ENCODE results near the gene AGK.
"Not testable (repeated sequence)": the region's sequence is repeated elsewhere in the genome, so short reads cannot be mapped to it uniquely, and the experiment has no call there.

AGK gene

GRCh38 chr7:141579953-141580352 lies 28.7 kb downstream of the AGK start:
- H3K4me3 ChIP-seq = not testable (repeated sequence)

GRCh38 chr7:141582063-141582462 lies 30.9 kb downstream of the AGK start:
- not testable (repeated sequence) for H3K4me3 ChIP-seq, H3K27ac ChIP-seq

More at GRCh38 chr7:141579953-141580352, 28.7 kb downstream of the AGK start:
- H3K27ac ChIP-seq = not testable (repeated sequence)

- Histone ChIP-seq H3K27ac (no peak overlapping the region), H3K4me3 (no peak overlapping the region)
Observed at GRCh38 chr7:141584935-141585334, 33.7 kb downstream of the AGK start.

GRCh38 chr7:141585592-141586510 lies 34.6 kb downstream of the AGK start:
- Histone ChIP-seq H3K27ac (no peak overlapping the region), H3K4me3 (no peak overlapping the region)

GRCh38 chr7:141586878-141587277 lies 35.7 kb downstream of the AGK start:
- Histone ChIP-seq H3K4me3 (no peak overlapping the region), H3K27ac (no peak overlapping the region)

- Histone ChIP-seq H3K4me3 (no peak overlapping the region), H3K27ac (no peak overlapping the region)
Observed at GRCh38 chr7:141587304-141587703, 36.1 kb downstream of the AGK start.

GRCh38 chr7:141588912-141589311 lies 37.7 kb downstream of the AGK start:
- Histone ChIP-seq H3K27ac (no peak overlapping the region), H3K4me3 (no peak overlapping the region)

- Histone ChIP-seq H3K4me3 (no peak overlapping the region), H3K27ac (no peak overlapping the region)
Observed at GRCh38 chr7:141590071-141590470, 38.9 kb downstream of the AGK start.

GRCh38 chr7:141590666-141591065 lies 39.5 kb downstream of the AGK start:
- H3K4me3 ChIP-seq = no peak overlapping the region
- H3K27ac ChIP-seq = no peak overlapping the region

- Histone ChIP-seq H3K4me3 (no peak overlapping the region), H3K27ac (no peak overlapping the region)
Observed at GRCh38 chr7:141593134-141593533, 41.9 kb downstream of the AGK start.

GRCh38 chr7:141597966-141598365 lies 46.8 kb downstream of the AGK start:
- Histone ChIP-seq H3K27ac (no peak overlapping the region), H3K4me3 (no peak overlapping the region)

- Histone ChIP-seq H3K27ac (no peak overlapping the region), H3K4me3 (no peak overlapping the region)
Observed at GRCh38 chr7:141598408-141598807, 47.2 kb downstream of the AGK start.

- Histone ChIP-seq H3K27ac (no peak overlapping the region), H3K4me3 (no peak overlapping the region)
Observed at GRCh38 chr7:141600168-141601006, 49.2 kb downstream of the AGK start.

GRCh38 chr7:141609576-141609975 lies 58.4 kb downstream of the AGK start:
- Histone ChIP-seq H3K27ac (no peak overlapping the region), H3K4me3 (no peak overlapping the region)

- H3K4me3 ChIP-seq = no peak overlapping the region
- no peak overlapping the region for H3K27ac ChIP-seq
Observed at GRCh38 chr7:141610671-141611070, 59.5 kb downstream of the AGK start.

GRCh38 chr7:141612861-141613260 lies 61.7 kb downstream of the AGK start:
- no peak overlapping the region for H3K4me3 ChIP-seq
- no peak overlapping the region for H3K27ac ChIP-seq

GRCh38 chr7:141617280-141617679 lies 66.1 kb downstream of the AGK start:
- no peak overlapping the region for H3K27ac ChIP-seq
- H3K4me3 ChIP-seq = no peak overlapping the region

GRCh38 chr7:141619745-141620144 lies 68.5 kb downstream of the AGK start:
- Histone ChIP-seq H3K4me3 (no peak overlapping the region), H3K27ac (no peak overlapping the region)

GRCh38 chr7:141624763-141625162 lies 73.6 kb downstream of the AGK start:
- no peak overlapping the region for H3K27ac ChIP-seq

GRCh38 chr7:141630621-141631020 lies 79.4 kb downstream of the AGK start:
- Histone ChIP-seq H3K27ac (no peak overlapping the region), H3K4me3 (no peak overlapping the region)

More at GRCh38 chr7:141624763-141625162, 73.6 kb downstream of the AGK start:
- H3K4me3 ChIP-seq = no peak overlapping the region

GRCh38 chr7:141631525-141631924 lies 80.3 kb downstream of the AGK start:
- no peak overlapping the region for H3K27ac ChIP-seq

More at GRCh38 chr7:141631525-141631924, 80.3 kb downstream of the AGK start:
- H3K4me3 ChIP-seq = no peak overlapping the region
